HG03469 (cell line): ENCODE measurements around the gene IFNLR1.

ENCODE experiments used
- ATAC-seq: cut with Tn5 transposase; IDR thresholded peaks from one replicate; pipeline ENCODE4 v1.9.1; 2021; ENCODE audit warnings: mild to moderate bottlenecking, moderate library complexity, moderate number of reproducible peaks; ENCODE audit not compliant: unreplicated experiment

IFNLR1 gene

DNA sequence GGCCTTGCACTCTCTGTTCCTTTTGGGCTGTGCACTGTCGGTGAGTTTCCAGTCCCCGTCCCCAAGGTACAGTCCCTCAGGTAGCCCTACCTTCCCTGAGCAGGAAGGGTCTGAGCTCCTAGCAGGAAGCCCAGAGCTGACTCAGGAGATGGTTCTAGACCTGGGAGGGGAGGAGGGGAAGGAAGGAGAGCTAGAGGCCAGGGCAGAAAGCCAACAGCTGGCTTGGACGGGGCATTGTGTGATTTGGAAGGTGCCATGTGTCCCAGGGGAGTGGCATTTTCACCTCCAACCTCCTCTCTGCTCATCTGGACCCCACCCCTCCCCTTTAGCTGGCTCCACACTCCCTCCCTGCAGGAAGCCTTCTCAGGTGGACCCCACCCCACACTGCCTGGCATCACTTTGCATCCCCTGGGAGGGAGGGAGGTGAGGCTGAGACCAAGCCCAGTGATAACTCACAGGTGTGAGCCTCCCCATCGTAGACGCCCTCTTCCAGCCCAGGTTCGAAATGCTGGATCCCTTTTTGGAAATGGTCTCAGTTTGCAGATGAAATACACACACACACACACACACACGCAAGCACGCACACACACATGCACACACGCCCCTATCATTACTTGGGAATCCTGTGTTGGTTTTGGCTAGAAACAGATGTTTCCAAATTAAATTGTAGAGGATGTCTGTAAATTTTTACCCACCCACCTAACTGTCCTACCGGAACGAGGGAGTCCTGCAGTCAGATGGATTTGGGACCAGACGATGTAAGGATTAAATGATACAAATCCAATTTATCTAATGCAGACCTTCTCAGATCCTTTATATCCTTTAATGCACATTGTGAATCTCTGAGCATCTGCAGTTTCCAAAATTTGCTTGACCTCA lies 19.7 kb upstream of the IFNLR1 start:
- no peak for ATAC-seq

DNA sequence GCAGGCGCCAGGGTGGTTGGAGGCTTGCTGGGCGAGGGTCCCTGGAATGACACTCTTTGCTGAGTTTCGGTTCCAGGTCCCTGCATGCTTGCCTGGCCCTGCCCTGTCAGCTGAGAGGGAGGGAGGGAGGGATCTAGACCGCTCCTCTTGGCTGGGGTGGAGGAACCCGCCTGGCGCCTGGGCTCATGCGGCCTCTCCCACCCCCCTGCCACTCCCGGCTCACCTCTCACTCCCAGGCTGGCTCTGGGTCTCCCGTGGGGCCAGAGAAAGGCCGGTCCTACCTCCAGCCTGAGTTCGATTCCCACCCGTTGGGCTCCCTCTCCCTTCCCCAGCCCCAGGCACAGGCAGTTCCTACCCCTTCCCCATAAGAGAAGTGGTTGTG lies 19.0 kb upstream of the IFNLR1 start:
- no peak for ATAC-seq

DNA sequence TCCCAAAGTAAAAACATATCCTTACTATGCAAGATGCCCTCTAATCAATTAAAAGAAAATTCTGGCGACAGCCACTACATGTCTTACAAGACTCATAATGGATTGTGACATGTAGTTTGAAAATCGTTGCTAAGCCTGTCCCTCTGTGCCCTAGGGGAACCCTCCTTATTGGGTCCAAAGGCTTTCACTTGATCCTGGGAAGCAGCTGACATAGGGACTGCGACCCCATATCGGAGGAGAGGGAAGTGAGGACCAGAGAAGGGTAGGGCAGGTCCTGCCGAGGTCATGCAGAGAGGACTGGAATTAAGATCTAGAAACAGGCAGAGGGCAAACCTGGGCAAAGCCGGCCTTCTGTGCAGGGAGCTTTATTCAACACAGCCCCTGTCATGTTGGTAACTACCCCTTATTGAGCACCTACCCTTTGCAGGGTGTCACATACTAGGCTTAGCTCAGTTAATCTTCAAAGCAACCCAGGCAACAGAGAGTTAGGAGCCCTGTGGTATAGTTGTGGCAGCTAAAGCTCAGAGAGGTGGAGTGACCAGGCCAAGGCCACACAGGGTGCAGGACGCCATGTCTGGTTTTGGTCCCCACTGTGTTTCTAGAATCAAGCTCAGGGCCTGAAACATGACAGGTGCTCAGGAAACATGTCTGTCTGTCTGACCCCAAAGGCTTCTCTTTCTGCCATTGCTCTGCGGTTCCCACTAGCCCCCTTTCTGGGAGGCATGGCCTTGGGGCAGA lies 18.4 kb upstream of the IFNLR1 start:
- ATAC-seq, result no peak

DNA sequence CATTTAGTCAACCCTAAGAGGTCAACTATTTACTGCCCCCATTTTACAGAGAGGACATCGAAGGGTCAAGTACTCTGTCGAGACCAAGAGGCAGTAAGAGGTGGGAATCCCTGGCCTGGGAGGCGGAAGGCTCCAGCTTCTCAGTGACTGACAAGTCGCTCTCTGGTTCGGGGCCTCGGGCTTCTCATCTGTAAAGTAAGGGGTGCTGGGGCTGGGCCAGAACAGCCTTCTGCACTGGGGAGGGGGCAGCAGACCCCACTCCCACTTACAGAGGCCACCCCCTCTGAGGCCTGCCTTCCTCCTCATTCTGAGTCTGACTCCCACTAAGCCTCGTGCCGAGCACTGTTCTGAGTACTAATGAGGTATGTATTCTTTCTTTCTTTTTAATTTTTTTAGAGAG lies 17.0 kb upstream of the IFNLR1 start:
- no peak for ATAC-seq

GRCh38 chr1:24203404-24203803 lies 16.3 kb upstream of the IFNLR1 start:
- peak; percentile 43 for ATAC-seq

DNA sequence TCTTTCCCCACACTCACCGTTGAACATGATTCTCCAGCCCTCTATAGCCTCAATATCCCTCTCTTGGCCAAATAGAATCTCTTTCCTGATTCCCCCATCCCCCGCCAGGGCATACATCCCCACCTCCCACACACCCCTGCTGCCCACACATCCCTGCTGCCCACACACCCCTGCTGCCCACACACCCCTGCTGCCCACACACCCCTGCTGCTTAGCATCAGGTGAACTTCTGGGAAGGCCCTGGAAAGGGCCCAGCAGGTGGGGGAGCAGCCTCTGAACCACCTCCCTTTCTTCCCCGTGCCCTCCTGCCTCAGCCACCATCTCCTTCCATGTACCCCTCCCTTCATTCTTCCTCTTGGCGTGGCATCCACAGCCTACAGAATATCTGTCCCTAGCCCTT lies 15.9 kb upstream of the IFNLR1 start:
- ATAC-seq, result no peak

DNA sequence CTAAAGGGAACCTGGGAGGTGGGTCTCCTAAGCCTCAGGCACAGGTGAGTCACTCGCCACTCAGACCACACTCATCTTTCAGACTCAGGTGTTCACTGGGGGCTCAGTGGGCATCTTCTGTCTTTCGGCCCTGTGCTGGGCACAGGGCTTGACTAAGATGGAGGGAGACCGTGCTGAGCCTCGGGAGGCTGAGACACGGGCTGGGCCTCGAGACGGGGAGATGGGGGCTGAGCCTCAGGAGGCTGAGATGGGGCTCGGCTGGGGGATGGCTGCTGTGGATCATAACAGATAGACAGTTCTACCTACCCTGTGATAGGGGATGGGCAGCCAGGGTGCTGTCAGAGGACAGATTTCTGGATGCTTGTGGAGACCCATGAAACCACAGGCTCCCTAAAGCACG lies 15.5 kb upstream of the IFNLR1 start:
- no peak for ATAC-seq

DNA sequence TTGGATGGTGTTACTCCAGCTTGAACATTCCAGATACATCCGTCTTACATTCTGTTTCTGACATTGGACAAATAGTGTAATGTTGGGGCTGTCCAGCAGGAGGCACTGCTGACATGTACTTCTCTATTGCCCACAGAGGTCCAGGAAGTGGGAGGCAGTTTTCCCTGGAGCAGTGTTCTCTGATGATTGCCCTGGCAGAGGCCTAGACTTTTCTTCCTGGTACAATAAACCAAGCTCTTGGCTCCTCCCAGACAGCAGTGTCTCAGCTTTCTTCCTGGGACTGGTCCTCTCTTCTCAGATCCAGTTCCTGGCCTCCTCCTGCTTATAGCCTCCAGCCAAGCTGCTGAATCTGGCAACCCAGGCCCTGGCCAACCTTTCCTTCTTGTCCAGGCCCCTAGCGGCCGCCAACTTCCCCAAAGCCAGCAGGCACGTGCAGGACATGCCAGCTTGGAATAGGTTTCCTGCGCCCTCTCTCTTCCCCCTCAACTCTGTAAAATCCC lies 14.9 kb upstream of the IFNLR1 start:
- no peak for ATAC-seq

DNA sequence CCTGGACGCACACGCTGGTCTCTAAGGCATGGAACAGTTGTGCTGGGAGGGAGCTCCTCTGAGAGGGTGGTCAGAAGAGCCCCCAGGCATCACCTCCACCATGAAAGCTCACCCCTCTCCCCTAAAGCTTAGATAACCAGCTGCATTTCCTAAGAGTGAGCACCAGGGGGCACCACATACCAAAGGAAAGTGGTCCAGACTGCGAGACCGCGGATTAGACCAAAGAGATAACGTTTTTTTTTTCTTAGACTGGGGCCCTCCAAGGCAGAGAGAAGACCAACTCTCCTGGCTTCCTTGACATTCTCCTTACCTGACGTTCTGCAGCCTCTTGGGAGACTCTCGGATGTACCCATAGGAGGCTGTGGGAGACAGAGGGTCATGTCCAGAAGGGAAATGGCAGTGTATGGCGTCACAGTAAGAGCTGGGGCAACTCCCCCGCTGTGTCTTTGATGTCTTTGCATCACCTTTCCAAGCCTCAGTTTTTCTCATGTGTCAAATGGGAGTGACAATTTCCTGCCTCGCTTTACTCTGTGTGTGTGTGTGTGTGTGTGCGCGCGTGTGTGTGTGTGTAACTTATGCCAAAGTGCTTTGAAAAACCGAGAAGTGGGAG lies 12.3 kb upstream of the IFNLR1 start:
- ATAC-seq, result no peak

DNA sequence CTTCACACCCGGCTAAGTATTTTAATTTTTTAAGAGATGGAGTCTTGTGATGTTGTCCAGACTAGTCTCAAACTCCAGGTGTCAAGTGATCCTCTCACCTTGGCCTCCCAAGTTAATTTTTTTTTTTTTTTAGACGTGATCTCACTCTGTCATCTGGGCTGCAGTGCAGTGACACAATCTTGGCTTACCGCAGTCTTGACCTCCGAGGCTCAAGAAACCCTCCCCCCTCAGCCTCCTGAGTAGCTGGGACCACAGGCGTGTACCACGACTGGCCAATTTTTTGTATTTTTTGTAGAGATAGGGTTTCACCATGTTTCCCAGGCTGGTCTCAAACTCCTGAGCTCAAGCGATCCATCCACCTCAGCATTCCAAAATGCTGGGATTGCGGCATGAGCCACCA lies 11.7 kb upstream of the IFNLR1 start:
- no peak for ATAC-seq

GRCh38 chr1:24195874-24196273 lies 8.8 kb upstream of the IFNLR1 start:
- ATAC-seq, result no peak

DNA sequence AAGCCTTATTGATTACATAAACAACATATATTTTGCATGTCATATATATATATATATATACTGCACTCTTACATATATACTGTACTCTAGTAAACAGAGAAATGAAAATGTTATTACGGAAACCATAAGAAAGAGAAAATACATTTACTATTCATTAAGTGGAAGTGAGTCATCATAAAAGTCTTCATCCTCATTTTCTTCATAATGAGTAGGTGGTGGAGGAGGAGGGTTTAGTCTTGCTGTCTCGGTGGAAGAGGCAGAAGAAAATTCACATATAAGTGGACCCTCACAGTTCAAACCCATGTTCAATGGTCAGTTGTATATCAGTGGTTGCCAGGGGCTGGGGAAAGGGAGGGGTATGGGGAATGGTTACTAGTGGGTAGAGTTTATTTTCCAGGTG lies 8.0 kb upstream of the IFNLR1 start:
- no peak for ATAC-seq

DNA sequence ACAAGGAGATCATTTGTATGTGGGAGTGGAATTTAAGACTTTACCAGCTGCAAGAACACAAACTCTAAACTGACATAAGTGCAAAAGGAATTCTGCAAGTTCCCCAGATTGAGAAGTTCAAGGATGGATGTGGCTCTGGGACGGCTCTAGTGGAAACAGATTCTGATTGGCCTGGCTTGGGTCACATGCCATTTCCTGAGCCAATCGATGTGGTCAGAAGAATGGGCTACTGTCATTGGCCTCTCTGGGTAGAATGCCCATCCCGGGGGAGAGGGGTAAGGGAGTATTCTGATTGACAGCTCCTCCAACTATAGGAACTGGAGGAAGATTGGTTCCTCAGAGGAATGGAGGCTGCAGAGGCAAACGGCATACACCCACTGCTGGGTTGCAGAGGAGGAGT lies 6.0 kb upstream of the IFNLR1 start:
- no peak for ATAC-seq

DNA sequence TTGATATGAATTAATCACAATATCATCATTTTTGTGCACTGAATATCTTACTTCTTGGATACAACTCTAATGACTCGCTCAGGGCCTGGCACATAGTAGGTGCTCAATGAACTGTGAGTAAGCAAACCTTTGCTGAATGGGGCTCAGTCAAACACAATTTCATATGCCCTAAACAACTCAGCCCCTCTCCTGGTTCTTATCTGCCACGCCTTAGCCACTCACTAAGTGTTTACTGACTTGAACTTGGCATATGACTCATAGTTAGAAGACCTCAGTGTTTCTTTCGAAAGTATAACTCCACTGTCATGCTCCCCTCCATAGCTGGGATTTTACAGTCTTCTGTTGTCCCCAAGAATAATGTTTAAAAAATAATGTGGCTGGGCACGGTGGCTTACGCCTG lies 4.8 kb upstream of the IFNLR1 start:
- no peak for ATAC-seq

GRCh38 chr1:24190983-24191461 lies 3.9 kb upstream of the IFNLR1 start:
- peak; percentile 28 for ATAC-seq

DNA sequence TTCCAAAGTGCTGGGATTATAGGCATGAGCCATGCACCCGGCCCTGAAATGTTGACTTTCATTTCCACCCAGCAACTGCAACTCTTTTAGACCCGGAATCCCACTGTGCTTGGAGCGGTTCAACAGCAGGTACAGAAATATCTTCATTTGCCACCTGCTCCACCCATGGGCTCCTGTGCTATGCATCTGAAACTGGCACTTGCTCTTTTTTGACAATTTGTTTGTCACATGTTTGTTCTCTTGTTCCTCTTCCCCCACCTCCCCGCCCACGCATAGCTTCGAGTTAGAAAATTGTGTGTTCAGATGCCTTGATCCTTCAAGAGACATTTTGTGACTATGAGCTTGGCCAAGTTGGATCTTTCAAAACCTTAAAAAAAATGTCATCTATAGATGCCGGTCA lies 2.4 kb upstream of the IFNLR1 start:
- ATAC-seq, result peak; percentile 17

GRCh38 chr1:24186711-24186992 lies 437 bp downstream of the IFNLR1 start:
- no peak for ATAC-seq

DNA sequence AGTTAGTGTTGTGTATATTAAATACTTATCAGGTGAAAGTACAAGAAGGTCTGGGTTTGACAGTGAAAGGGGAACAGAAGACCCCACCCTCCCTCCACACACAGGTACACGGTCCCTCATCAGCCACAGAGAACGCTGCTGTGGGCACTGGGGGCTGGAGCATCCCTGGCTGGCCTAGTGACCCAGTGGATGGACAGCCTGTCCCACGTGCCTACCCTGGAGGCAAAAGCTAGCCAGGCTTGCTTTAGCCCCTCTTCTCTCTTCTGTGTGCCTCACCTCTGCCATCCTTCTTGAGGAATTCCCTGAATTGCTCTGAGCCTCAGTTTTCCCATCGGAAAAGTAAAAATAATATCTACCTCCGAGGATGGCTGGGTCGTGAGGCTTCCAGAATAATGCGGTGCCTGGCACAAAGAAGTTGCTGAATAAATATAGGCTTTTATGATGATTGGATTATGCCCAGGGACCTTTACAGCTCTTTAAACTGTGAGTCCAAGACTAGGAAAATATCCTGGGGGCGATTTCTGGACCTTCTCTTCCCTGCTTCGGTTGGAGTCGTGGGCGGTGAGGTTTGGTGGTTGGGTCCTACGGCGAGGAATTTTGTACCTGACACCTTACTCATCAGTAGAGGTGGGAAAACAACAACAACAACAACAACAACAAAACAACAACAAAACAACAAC lies 918 bp downstream of the IFNLR1 start:
- no peak for ATAC-seq

- ATAC-seq, result no peak
Measured at GRCh38 chr1:24185076-24185475, 2.0 kb downstream of the IFNLR1 start.

GRCh38 chr1:24182061-24182460 lies 5.0 kb downstream of the IFNLR1 start:
- ATAC-seq, result no peak

- no peak for ATAC-seq
Measured at GRCh38 chr1:24181619-24182018, 5.5 kb downstream of the IFNLR1 start.
